IPS-18c (cell line): ENCODE data around the gene FER.
"Not testable (repeated sequence)": the region's sequence is repeated elsewhere in the genome, so short reads cannot be mapped to it uniquely, and the experiment has no call there.

Experiments
- H3K4me3 ChIP-seq: 2 replicates; pipeline ENCODE4 v1.7.0; 2013; ENCODE audit warnings: low read depth, mild to moderate bottlenecking, low read length, moderate library complexity; ENCODE audit not compliant: insufficient read depth
- H3K9me3 ChIP-seq: one replicate; pipeline ENCODE4 v1.6.1; 2013; ENCODE audit warnings: mild to moderate bottlenecking, low read length, moderate library complexity; ENCODE audit not compliant: control insufficient read depth, insufficient read depth

FER gene

DNA sequence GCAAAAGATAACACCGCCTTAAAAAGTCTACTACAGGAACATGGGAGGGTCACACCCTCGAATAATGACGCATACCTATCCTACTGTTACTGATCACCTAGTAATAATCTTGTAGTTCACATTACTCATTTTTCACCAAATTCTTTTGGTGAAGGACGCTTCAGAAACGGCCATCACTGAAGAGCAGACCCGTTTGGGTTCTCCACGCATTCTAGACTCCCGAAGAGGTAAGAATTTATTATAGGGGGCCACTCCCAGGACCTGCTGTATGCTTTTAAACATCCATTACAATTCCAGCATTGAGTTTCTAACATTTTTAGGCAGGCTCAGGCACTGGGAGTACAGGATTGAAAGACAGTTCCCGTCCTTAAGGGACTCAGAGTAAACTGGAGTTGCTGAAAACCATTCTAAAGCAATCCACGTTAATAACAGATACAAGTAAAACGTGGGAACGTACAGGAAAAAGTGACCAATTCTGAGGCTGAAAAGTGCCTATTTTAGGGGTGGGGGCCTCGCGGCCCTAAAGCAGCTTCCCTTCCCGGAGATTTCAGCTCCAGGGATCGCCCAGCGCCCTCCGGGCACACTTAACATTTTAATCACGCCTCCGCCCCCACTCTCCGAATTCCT, at the start of gene FER:
Gene FER (plus strand): TSS at position 124 of the 627 bp plus-strand sequence. CDS start 50,286 bp downstream, outside the sequence.
- Histone ChIP-seq H3K4me3 (peak within 1 kb of the TSS; percentile 89), H3K9me3 (no peaks in the 10 kb centered on the region)

DNA sequence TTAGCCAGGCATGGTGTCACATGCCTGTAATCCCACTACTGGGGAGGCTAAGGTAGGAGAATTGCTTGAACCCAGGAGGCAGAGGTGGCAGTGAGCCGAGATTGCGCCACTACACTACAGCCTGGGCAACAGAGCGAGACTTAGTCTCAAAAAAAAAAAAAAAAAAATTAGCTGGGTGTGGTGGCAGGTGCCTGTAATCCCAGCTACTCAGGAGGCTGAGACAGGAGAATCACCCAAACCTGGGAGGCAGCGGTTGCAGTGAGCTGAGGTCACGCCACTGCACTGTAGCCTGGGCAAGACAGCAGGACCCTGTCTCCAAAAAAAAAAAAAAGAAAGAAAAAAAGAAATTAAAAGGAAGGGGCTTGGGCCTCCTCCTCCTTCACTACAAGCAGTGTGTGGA, 47.3 kb upstream of the FER start:
- H3K9me3 ChIP-seq, result not testable (repeated sequence)

GRCh38 chr5:108700930-108701329, 46.8 kb upstream of the FER start:
- H3K4me3 ChIP-seq, result no peak overlapping the region

More for the DNA sequence above, 47.3 kb upstream of the FER start:
- not testable (repeated sequence) for H3K4me3 ChIP-seq

GRCh38 chr5:108702546-108702945, 45.2 kb upstream of the FER start:
- Histone ChIP-seq H3K4me3 (no peak overlapping the region), H3K9me3 (no peaks in the 10 kb centered on the region)

More at GRCh38 chr5:108700930-108701329, 46.8 kb upstream of the FER start:
- H3K9me3 ChIP-seq, result no peaks in the 10 kb centered on the region

DNA sequence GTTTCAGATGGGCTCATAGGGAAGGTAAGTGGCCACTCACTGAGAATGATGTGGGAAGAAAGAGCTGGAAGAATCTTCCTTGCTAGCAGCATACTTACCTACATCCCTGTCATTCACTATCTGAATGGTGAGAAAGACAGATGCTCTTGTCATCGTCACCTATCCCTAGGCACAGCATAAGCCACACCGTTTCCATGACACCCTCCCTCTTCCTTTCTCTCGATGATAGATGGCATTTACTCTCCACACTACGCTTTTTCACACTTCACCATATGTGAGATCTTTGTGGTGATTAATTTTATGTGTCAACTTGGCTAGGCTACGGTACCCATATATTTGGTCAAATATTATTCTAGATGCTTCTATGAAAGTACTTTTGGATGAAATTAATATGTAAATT, 44.4 kb upstream of the FER start:
- Histone ChIP-seq H3K9me3 (no peaks in the 10 kb centered on the region), H3K4me3 (no peak overlapping the region)

DNA sequence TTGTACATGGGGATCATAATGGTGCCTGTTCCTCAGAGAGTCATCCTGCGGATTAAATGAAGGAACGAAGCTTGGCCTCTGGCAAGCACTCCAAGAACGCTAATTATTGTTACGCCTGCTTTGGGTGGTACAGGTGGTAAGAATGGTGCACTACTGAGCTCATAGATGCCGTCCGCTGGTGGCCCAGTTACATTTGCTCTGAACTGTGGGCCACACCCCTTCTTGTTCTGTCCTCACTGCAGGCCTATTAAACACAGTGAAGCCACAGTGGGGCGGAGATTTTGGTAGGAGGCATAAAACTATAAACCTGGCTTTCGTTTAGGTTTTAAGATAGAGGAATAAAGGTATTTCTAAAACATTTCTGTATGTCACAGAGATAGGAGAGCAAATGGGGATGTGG, 40.6 kb upstream of the FER start:
- no peaks in the 10 kb centered on the region for H3K9me3 ChIP-seq
- H3K4me3 ChIP-seq, result no peak overlapping the region

DNA sequence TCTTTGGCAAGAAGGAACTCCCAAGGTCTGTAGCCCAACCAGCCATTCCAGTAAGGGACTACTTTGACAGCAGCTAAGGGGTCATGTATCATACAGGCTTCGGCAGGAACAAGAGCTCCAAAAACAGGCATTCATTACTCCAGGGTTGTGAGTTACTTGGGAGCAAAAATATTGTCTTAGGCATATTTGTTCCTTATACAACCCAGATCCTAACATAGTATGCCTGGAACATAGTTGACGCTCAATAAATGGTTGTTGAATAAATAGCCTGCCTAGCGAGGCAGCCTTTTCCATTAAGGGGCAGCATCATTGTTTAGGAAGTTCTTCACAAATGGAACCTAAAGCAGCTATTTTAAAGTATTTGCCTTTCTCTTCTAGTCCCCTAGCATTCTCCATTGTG, 35.8 kb upstream of the FER start:
- Histone ChIP-seq H3K9me3 (no peaks in the 10 kb centered on the region), H3K4me3 (no peak overlapping the region)

DNA sequence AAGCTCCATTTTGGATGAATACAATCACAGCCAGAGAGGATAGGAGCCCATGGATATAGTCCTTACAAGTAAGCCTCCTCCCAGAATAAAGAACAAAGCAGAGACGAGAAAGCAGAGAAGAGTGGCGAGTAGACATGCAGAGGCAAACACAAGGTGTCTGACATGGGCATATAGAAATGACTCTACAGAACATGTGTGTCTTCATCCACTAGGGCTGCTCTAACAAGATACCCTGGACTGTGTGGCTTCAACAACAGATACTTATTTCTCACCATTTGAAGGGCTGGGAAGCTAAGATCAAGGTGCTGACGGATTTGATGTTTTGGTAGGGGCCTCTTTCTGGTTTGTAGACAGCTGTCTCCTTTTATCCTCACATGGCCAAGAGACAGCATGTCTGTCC, 32.3 kb upstream of the FER start:
- no peak overlapping the region for H3K4me3 ChIP-seq
- H3K9me3 ChIP-seq, result no peaks in the 10 kb centered on the region

DNA sequence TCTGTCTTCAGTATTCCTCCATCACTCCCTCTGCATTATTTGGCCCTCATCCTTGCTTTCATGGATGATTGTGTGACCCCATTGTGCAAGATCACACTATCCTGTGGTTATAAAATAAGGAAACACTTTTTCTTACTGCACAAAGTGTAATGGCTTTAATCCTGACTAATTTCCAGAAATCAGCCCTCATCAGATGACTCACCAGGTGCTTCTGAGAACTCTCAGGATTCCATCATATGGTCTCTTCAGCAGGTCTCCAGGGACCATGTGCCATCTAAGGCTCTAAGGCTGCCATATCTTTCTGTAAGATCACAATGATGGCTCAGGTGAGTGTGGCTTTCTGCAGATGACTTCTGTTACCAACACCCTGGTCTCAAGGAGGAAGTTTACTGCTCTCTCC, 27.3 kb upstream of the FER start:
- Histone ChIP-seq H3K9me3 (no peaks in the 10 kb centered on the region), H3K4me3 (no peak overlapping the region)

DNA sequence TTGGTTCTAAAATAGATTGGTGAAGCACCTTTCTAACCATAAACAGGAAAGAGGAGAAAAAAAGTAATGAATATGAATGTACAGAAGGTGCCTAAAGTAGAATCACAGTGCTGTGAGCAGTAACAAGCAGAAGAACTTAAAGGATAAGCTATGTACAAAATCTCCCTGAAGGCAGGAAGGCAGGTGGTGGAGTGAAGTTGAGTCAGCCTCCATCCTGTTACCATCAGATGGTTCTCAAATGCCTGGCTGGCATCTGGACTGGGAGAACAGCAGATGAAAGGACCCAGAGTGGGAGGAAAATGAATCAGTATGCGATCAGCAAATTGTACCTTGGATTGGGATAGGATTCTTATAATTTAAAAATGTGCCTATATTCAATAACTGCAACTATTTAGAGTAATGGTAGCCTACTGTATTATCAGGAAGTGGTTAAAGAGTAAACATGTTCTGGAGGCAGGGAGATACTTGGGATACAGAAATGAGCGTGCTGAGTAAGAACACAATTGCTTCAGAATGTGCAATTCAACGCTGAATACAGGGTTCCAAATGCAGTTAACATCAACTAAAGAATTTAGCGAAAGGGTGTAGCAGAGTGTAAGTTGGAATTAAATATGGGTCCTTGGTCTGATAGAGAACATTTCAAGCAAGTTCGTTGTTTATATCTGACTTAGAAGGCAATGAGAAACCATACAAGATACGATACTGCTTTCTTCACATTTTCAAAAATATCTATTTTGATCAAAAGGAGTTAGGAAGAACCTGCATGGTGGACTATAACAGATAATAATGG, 21.1 kb upstream of the FER start:
- no peaks in the 10 kb centered on the region for H3K9me3 ChIP-seq
- peak overlapping the region; percentile 92; the same call in 1 of the 2 replicates for H3K4me3 ChIP-seq

- Histone ChIP-seq H3K9me3 (no peaks in the 10 kb centered on the region), H3K4me3 (peak overlapping the region; percentile 92)
Measured at GRCh38 chr5:108727236-108727650, 20.5 kb upstream of the FER start.

DNA sequence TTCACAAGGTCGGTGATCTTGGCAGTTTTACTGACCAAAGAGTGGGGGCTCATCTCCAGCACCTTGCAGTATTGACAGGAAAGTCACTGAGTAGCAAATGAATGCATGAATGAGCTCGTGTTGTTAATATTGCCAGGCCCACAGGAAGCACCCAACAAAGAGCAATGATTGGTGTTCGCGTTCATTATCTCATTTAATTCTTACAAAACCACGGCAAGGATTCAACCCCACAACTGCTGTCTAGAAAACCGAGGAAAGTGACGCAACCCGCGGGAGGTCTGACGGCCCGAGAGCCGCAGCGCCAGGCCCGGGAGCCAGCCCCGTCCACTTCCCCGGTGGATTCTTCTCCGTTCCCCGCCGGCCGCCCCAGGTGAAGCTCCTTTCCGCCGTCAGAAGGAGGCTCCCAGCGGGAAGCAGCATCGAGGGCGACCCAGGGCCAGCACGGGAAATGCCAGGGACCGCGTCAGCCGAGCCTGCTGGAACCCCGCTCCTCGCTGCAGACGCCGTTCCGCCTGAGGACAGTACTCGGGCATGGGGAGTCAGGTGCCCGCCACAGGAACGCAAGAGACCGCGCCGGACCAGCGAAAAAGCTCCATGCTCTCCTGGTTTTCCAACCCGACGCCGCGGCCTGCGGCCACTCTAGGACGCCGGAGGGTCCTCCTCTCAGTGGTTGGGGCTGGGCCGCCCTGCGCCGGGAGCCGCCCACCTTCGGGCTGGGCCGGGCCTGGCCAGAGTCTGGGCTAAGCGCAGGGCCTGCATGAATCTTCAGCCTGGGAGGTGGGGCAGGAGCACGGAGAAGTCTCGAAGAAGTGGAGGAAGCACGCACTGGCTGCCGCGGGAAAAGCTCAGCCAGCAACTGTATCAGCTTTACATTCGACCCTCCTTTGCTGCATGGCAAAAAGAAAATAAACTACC, 19.8 kb upstream of the FER start:
- Histone ChIP-seq H3K9me3 (no peaks in the 10 kb centered on the region), H3K4me3 (peak overlapping the region; percentile 92)

DNA sequence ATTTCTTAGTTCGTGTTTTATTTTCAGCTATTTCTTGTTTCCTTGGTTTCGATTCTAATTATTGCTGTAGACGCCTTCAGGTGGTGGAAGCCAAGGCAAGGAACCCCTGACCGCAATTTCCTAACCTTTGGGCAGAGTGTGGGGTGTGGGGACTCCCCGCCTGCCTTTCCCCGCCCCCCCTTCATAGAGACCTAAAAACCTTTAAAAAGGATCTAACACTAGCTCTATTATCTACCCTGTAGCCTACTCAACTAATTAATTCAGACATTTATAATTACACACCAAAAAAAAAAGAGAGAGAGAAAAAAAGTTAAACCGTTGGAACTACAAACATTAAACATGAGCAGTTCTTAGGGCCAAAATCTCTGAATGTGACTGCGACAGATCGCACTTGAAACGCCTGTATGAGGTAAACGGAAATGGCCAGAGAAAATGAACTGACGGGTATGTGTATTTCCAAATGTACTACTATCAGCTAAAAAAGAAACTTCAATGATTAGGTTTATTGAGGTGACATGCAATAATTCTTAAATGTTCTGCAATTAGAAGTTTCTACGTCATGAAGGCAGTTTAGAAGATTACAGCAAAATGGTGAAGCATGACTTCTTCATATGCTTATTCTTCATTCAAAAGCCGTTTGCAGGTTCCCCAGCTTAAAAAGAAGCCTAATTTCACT, 19.0 kb upstream of the FER start:
- Histone ChIP-seq H3K9me3 (no peaks in the 10 kb centered on the region), H3K4me3 (peak overlapping the region; percentile 92)

DNA sequence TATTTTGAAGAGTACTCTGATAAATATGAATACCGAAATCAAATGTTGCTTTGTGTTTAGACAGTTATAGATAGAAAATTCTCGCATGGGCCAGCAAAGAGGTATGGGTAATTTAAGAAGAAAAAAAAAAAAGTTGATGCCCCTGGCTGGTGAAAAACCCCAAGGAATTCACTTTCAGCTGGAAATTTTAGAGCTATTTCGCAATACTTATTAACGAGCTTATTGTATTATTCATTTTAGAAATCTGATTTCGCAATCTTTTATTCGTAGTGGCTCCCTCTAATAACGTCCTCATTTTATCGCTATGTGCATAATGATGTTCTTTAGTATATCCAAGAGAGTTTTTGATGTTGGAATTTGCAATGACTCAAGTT, 18.5 kb upstream of the FER start:
- no peak overlapping the region for H3K4me3 ChIP-seq
- H3K9me3 ChIP-seq, result no peaks in the 10 kb centered on the region

GRCh38 chr5:108730617-108731340, 16.9 kb upstream of the FER start:
- Histone ChIP-seq H3K9me3 (no peaks in the 10 kb centered on the region), H3K4me3 (no peak overlapping the region)

- Histone ChIP-seq H3K9me3 (no peaks in the 10 kb centered on the region), H3K4me3 (no peak overlapping the region)
Measured at GRCh38 chr5:108735790-108736189, 11.9 kb upstream of the FER start.

- Histone ChIP-seq H3K9me3 (no peaks in the 10 kb centered on the region), H3K4me3 (no peak overlapping the region)
Measured at GRCh38 chr5:108736855-108737254, 10.8 kb upstream of the FER start.
